ENCODE results near the gene ALLC.

ALLC gene

GRCh38 chr2:3751251-3751650, 93.3 kb downstream of the ALLC start:
- DNase-seq (ENCODE audit: low spot score): no peak

- DNase-seq (ENCODE audit: low spot score): no peak
Measured at GRCh38 chr2:3751806-3752205, 93.8 kb downstream of the ALLC start.

Measured in RKO (cell line).